ENCODE results near the gene IFT20. TPM values are rescaled to one million over a fixed set of nuclear protein-coding genes. Genes with fewer than 3 reads are reported as not detected.

IFT20 gene
- 21.5 and 29.1 TPM in 2 replicates for total RNA-seq (2014; rRNA removed; shearing (Covaris generic))

GRCh38 chr17:28335201-28335958 is at the start of gene IFT20, which contains the start of gene TNFAIP1:
IFT20 (minus strand) TSS chr17:28335472; CDS start chr17:28331985, 3,487 bp downstream.
TNFAIP1 (plus strand) TSS chr17:28335761; CDS start chr17:28339522, 3,761 bp downstream.
- in situ Hi-C loops (cut with HindIII; ENCODE audit: low sequenced_read_pairs), result no loop called here
- peak; percentile 100 for DNase-seq (ENCODE audit: low spot score)

DNA sequence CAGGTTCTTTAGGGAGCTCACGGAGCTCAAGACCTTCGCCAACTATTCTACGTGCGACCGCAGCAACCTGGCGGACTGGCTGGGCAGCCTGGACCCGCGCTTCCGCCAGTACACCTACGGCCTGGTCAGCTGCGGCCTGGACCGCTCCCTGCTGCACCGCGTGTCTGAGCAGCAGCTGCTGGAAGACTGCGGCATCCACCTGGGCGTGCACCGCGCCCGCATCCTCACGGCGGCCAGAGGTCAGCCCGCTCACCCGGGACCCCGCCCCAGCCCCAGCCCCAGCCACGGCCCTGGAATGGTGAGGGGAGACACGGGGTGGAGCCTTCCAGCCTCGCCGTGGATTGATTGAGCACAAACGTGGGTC is 49.7 kb upstream of the IFT20 start:
- in situ Hi-C loops (cut with HindIII; ENCODE audit: low sequenced_read_pairs), result no loop called here
- no peak for DNase-seq (ENCODE audit: low spot score)

DNA sequence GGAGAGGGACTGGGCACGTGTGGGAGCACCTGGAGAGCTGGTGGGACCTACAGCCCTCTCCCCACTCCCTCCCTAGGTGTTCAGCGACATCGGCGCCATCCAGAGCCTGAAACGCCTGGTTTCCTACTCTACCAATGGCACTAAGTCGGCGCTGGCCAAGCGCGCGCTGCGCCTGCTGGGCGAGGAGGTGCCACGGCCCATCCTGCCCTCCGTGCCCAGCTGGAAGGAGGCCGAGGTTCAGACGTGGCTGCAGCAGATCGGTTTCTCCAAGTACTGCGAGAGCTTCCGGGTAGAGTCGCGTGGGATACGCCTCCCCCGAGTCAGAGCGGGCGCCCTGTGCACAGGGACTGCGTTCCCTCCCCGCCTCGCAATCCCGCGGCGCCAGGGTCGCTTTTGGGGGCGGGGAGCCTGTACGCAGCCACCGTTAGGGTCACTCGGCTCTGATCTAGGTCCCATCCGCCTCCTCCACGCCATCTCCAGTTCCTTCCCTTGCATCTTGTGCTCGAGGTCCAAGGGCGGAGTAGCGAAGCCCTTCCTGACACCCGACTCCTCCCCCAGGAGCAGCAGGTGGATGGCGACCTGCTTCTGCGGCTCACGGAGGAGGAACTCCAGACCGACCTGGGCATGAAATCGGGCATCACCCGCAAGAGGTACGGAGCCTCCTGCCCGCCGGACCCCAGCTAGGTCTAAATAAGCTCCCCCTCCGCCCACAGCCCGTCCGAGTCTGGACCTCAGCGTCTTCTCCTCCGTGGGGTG is 49.2 kb upstream of the IFT20 start:
- in situ Hi-C loops (cut with HindIII; ENCODE audit: low sequenced_read_pairs), result no loop called here
- no peak for DNase-seq (ENCODE audit: low spot score)

DNA sequence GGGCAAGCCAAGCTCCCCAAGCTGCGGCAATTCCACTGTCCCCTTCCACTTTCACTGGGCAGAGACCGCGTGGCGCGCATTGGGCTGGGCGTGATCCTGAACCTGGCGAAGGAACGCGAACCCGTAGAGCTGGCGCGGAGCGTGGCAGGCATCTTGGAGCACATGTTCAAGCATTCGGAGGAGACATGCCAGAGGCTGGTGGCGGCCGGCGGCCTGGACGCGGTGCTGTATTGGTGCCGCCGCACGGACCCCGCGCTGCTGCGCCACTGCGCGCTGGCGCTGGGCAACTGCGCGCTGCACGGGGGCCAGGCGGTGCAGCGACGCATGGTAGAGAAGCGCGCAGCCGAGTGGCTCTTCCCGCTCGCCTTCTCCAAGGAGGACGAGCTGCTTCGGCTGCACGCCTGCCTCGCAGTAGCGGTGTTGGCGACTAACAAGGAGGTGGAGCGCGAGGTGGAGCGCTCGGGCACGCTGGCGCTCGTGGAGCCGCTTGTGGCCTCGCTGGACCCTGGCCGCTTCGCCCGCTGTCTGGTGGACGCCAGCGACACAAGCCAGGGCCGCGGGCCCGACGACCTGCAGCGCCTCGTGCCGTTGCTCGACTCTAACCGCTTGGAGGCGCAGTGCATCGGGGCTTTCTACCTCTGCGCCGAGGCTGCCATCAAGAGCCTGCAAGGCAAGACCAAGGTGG is 46.0 kb upstream of the IFT20 start:
- DNase-seq (ENCODE audit: low spot score), result peak; percentile 61
- in situ Hi-C loops (cut with HindIII; ENCODE audit: low sequenced_read_pairs), result no loop called here

DNA sequence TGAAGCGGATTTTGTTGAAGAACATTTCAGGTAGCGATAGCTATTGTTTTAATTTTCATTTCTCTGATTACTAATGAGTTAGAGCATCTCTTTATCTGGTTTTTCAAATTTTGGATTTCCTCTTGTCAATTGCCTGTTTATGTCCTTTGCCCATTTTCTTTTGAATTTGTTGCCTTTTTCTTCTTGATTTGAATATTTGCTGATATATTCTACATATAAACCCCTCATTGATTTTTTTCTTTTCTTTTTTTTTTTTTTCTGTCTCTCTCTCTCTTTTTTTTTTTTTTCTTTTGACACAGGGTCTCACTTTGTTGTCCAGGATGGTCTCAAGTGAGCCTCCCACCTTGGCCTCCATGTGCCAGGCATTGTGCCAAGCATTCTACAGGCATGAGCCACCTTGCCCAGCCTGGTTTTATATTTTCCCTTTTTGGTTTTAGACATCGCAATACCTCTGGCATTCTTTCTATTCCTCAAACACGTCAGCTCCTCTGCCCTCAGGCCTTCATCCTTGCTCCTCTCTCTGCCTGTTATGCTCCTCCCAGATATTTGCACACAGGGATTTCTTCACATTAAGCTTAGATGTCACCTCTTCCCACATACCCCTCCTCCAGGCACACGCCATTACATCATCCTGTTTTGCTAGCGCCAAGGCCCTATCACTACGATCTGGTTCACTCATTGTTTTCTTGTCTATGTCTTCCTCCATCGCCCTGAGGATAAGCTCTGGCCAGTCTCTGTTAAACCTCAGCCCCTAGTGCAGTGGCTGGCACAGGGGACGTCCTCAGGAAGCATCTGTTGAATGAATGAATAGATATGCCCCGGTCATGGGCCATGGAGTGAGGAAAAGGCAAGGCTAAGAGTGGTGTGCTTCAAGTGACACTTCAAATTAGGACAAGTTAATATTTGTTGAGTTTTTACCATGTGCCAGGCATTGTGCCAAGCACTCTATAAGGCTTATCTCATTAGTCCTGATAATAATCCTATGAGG is 44.8 kb upstream of the IFT20 start:
- in situ Hi-C loops (cut with HindIII; ENCODE audit: low sequenced_read_pairs), result no loop called here
- DNase-seq (ENCODE audit: low spot score), result no peak

GRCh38 chr17:28372945-28373274 is 37.6 kb upstream of the IFT20 start:
- DNase-seq (ENCODE audit: low spot score), result no peak

GRCh38 chr17:28372203-28372944 is 37.1 kb upstream of the IFT20 start:
- peak; percentile 54 for DNase-seq (ENCODE audit: low spot score)
- in situ Hi-C loops (cut with HindIII; ENCODE audit: low sequenced_read_pairs), result no loop called here

More at GRCh38 chr17:28372945-28373274, 37.6 kb upstream of the IFT20 start:
- in situ Hi-C loops (cut with HindIII; ENCODE audit: low sequenced_read_pairs), result no loop called here

DNA sequence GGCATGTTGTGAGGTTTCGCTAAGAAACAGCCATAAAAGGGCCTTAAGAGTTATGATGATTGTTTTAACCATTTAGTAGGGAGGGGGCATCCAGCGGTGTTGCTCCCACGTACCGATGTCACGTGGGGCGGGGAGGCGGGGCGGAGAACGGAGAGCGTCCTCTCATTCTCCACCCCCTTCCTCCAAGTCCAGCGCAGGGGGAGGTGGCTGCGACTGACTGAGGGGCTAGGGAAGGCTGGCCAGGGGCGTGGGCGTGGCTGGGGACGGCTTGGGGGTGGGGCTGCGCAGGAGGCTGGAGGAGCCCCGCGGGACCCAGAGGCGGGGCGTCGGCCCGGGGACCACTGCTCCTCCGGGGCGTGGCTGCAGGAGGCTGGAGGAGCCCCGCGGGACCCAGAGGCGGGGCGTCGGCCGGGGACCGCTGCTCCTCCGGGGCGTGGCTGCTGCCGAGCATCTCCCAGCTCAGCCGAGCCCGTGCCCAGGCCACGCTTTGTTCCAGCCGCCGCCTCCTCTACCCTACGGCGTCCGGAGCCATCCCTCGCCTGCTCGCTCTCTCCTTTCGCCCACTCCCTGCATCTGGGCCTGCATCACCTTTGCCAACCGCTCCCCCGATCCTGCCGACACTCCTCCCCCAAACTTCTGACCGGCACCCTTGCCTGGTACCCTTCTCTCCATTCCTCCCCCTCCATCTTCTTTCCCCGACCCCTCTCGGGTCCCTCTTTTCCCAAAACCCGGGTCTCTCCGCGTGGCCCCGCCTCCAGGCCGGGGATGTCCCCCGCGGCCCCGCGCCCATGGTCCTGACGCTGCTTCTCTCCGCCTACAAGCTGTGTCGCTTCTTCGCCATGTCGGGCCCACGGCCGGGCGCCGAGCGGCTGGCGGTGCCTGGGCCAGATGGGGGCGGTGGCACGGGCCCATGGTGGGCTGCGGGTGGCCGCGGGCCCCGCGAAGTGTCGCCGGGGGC is 36.3 kb upstream of the IFT20 start, which contains the start of gene SARM1:
Gene SARM1, plus strand, starts transcription at position 450 of the 958 bp plus-strand sequence. Its CDS starts 339 bp downstream, at position 789.
- peak; percentile 90 for DNase-seq (ENCODE audit: low spot score)
- in situ Hi-C loops (cut with HindIII; ENCODE audit: low sequenced_read_pairs), result no loop called here

GRCh38 chr17:28370744-28371103 is 35.5 kb upstream of the IFT20 start:
- no peak for DNase-seq (ENCODE audit: low spot score)
- in situ Hi-C loops (cut with HindIII; ENCODE audit: low sequenced_read_pairs), result no loop called here

DNA sequence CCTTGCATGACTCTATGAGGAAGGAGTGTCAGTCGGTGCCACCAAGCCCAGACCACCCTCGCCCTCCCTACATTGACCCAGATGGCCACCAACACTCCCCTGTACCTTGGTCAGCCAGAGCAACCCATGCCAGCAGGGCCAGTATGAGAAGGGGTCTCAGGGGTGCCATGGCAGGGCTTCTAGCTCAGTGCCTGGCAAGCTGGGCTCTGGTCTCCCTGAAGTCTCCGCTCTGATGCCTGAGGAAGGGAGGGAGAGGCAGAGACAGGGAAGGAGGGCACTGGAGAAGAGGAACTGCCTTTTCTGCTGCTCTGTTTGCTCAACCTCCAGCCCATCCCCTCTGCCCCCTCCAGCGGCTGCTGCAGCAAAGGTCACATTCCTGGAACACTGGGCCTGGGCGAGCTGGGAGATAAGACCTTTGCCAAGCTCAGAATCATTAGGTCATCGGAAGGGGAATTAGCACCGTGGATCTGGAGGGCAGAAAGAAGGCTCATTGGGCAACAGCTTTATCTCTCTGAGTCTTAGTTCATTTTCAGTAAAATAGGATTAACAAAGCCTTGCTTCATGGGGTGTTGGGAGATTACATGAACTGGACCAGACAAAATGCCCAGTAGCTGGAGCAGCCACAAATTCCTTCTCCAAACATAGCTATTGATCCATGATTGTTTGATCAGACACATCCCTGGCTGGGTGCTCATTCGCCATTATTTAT is 34.9 kb upstream of the IFT20 start, which contains the start of gene VTN:
Gene VTN, minus strand, starts transcription at position 273 of the 709 bp plus-strand sequence. Its CDS starts 104 bp downstream, at position 169.
- DNase-seq (ENCODE audit: low spot score), result peak; percentile 25
- in situ Hi-C loops (cut with HindIII; ENCODE audit: low sequenced_read_pairs), result no loop called here

GRCh38 chr17:28369684-28370034 is 34.4 kb upstream of the IFT20 start:
- in situ Hi-C loops (cut with HindIII; ENCODE audit: low sequenced_read_pairs), result no loop called here

GRCh38 chr17:28368915-28369683 is 33.8 kb upstream of the IFT20 start:
- no peak for DNase-seq (ENCODE audit: low spot score)
- in situ Hi-C loops (cut with HindIII; ENCODE audit: low sequenced_read_pairs), result no loop called here

More at GRCh38 chr17:28369684-28370034, 34.4 kb upstream of the IFT20 start:
- DNase-seq (ENCODE audit: low spot score), result no peak

- in situ Hi-C loops (cut with HindIII; ENCODE audit: low sequenced_read_pairs), result no loop called here
- no peak for DNase-seq (ENCODE audit: low spot score)
Measured at GRCh38 chr17:28368306-28368831, 33.1 kb upstream of the IFT20 start.

DNA sequence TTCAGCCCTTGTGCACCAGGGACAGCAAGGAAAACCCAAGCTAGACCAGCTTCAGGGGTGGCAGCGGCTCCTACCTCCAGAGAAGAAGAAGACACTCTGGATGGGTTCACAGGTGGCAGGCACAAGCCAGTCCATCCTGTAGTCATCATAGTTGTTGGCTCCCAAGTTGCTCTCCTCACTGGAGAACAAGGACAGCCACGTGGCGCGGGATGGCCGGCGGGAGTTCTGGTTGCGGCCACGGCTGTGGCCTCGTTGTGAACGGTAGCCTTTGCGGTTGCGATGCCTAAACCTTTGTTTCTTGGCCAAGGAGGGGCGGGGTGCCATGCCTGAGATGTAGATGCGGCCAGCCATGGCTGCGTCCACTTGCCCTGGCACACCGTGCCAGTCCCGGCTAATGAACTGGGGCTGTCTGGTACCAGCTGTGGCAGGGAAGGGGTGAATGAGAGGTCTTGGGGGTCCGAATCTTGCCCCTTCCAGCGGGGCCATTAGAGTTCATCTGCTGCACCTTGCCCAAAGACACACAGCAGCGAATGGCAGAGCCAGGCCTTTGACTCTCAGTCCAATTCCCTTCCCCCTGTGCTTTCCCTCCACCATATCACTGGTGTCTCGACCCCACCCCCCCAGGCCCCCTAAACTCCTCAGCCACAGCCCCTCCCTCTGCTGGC is 32.5 kb upstream of the IFT20 start:
- in situ Hi-C loops (cut with HindIII; ENCODE audit: low sequenced_read_pairs), result no loop called here
- no peak for DNase-seq (ENCODE audit: low spot score)

- in situ Hi-C loops (cut with HindIII; ENCODE audit: low sequenced_read_pairs), result no loop called here
Measured at GRCh38 chr17:28366605-28367004, 31.3 kb upstream of the IFT20 start.

More at GRCh38 chr17:28366605-28367004, 31.3 kb upstream of the IFT20 start:
- no peak for DNase-seq (ENCODE audit: low spot score)

Measured in G401 (cell line).